Cortex of kidney (tissue), 1 donor: Measurements from ENCODE around the gene ORMDL3.
A peak's percentile ranks its signal among the peaks of the same experiment; 100 is the strongest.

Source experiments
- DNase-seq: peaks from one replicate; lab custom pipeline; 2025; lab: John Stamatoyannopoulos, UW

Gene ORMDL3, protein sequence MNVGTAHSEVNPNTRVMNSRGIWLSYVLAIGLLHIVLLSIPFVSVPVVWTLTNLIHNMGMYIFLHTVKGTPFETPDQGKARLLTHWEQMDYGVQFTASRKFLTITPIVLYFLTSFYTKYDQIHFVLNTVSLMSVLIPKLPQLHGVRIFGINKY

DNA sequence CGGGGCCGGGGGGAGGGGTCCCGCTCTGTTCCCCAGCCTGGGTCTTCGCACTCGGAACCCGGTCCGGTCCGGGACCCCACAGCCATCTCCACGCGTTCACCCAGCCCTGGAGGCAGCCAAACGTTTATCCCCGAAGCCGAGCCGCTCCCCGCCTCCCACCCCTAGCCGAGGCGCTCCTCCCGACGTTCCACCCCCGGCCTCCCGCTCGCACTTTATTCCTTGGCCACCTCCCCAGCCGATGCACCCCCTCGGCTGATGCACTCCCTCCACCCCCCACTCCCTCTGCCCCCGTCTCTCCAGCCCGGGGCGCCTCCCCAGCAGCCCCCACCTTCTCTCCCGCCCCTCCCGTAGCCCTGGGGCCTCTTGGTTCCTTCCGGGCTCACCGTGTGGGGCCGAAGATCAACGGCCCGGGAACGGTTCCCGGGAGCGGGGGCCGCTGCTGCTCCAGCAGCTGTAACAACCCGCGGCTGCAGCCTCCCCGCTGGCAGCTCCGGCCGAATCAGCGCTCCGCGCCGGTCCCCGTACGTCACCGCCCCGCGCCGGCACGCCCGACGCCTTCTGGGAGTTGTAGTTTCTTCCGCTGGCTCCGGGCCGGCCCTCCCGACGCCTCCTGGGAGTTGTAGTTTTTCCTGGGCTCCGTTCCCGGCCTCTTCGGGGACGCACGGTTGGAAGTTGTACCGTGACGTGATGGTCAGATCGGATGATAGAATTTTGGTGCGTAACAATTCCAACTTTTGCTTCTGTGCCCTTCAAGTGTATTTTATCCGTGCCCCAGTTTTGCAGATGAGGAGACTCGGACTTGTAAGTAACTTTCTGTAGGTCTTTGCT, at the start of gene ORMDL3, which contains the start of gene LRRC3C:
Gene ORMDL3 (minus strand): TSS at position 501 of the 828 bp plus-strand sequence. CDS start 3,398 bp downstream, outside the sequence.
Gene LRRC3C (plus strand): TSS at position 632 of the 828 bp plus-strand sequence. CDS start 13,792 bp downstream, outside the sequence.
- DNase-seq: peak; percentile 79

- no peak for DNase-seq
These were observed 48.4 kb upstream of the ORMDL3 start for GRCh38 chr17:39975801-39976200.

DNA sequence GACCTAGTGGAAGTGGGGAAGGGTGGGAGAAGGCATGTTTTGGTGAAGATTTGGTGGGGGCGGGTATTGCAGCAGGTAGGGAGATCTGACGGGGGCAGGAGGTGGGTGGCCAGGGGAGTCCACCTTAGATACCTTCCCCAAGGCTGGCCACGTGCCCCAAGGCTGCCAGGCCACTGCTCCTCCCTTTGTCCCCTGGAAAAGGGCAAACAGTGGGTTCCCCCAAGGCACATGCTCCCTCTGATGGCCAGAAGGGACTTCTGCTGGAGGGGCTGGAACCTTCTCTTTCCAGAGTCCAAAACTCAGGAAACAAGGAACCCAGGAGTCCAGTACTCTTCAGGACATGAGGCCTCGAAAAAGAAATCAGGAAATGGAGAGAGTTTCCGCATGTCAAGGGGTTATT, 47.0 kb upstream of the ORMDL3 start:
- DNase-seq: no peak

- no peak for DNase-seq
These were observed 46.1 kb upstream of the ORMDL3 start for GRCh38 chr17:39973496-39973895.

GRCh38 chr17:39972271-39972670, 44.9 kb upstream of the ORMDL3 start:
- no peak for DNase-seq

GRCh38 chr17:39971076-39971603, 43.7 kb upstream of the ORMDL3 start:
- no peak for DNase-seq

- no peak for DNase-seq
These were observed 42.8 kb upstream of the ORMDL3 start for GRCh38 chr17:39970157-39970692.

- no peak for DNase-seq
These were observed 42.0 kb upstream of the ORMDL3 start for GRCh38 chr17:39969375-39969774.

- no peak for DNase-seq
These were observed 41.4 kb upstream of the ORMDL3 start for GRCh38 chr17:39968761-39969160.

DNA sequence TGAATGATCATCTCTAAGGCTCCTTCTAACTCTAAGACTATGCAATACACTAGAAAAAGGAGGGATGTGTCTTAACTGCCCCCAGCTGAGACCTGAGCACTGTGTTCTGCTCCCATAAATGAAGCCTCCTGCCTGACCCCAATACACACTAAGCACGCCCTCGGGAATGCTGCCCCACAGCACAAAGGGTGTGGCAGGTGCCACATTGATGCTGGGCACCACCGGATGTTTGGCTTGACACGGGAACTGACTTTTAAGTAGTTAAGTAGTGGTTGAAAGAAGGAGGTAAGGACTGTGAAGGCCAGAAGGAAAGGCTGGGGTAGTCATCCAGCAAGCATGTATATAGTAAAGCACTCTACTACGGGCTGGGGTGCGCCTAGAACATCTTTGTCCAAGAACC, 39.4 kb upstream of the ORMDL3 start:
- DNase-seq: no peak

- DNase-seq: no peak
These were observed 37.8 kb upstream of the ORMDL3 start for GRCh38 chr17:39965017-39965699.

DNA sequence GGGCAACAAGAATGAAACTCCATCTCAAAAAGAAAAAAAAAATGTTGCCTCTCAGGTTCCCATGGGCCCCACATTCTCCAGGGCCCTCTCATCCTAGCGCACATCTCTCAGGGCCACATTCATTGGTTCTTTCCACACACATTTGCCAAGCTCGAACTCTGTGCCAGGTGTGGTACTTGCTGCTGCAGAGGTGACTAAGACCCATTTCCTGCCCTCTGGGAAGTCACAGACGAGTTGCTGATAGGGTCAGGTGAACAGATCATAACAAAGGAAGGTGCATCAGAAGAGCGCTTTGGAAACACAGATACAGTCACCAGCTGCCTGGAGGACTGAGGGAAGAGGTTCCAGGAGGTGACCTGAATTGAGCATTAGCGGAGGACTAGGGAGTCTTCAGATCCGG, 36.4 kb upstream of the ORMDL3 start:
- no peak for DNase-seq

DNA sequence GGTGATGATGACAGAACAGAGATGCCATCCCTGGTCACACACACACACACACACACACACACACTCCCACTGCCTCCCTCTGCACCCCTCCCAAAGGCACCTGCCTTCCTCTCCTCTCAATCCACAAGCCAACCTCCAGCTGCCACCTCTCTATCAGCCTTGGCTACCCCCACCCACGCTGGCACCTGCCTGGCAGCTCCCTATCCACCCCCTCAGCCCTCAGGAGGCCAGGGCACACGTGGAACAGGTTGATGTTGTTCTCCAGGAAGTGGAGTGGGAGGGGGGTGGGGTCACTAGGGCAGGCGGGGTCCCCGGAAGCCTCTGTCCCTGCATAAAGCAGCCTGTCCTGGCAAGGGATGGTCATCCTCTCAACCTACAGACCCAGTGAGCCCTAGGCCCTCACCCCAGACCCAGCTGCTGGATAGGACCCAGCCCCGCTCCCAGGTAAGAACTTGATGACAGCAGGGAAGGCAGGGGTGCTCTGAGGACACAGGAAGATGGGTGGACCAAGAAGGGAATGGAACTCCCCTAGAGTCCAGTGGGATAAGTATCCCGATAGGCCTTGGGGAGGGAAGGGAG, 35.3 kb upstream of the ORMDL3 start, which contains the start of gene GSDMA:
Gene GSDMA (plus strand): TSS at position 363 of the 579 bp plus-strand sequence. CDS start 2,684 bp downstream, outside the sequence.
- no peak for DNase-seq

- DNase-seq: no peak
These were observed 33.2 kb upstream of the ORMDL3 start for GRCh38 chr17:39960524-39961041.

GRCh38 chr17:39955726-39956225, 28.4 kb upstream of the ORMDL3 start:
- DNase-seq: no peak

- DNase-seq: no peak
These were observed 27.5 kb upstream of the ORMDL3 start for GRCh38 chr17:39954876-39955275.

- no peak for DNase-seq
These were observed 26.1 kb upstream of the ORMDL3 start for GRCh38 chr17:39953471-39953888.

- DNase-seq: no peak
These were observed 25.5 kb upstream of the ORMDL3 start for GRCh38 chr17:39952680-39953470.

- DNase-seq: no peak
These were observed 24.7 kb upstream of the ORMDL3 start for GRCh38 chr17:39951924-39952679.

DNA sequence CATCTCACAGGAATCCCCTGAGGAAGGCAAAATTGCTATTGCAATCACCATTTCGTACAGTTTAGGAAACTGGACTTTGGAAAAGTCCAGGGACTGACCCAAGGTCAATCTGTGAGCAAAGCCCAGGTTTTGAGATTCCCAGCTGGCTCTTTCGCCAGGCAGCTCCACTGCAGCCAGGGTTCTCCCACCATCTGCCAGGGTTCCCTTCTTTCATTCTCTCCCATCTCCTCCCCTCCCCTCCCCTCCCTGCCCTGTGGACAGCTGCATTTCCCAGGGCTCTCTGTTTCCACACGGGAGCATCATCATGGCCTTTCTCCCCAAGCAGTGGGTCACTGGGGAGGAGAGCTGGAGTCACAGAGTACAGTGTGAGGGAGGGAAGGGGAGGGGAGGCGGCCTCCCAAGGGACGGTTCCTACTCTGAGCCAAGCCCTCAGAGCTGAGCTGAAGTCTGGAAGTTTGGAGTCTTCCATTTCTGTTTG, 23.5 kb upstream of the ORMDL3 start:
- no peak for DNase-seq
